K562 (cell line): ENCODE measurements around the gene FNDC1. TPM values are rescaled to one million over a fixed set of nuclear protein-coding genes. Genes with fewer than 3 reads are reported as not detected.

Experiments
- ATAC-seq: fragments of 200-7000 bp; cut with Tn5 transposase; 3 replicates; pipeline ENCODE4 v1.9.1; 2020; ENCODE audit warnings: moderate library complexity
- BruUV-seq: library from RNA; stranded (reverse); fragments of 400-500 nt; replicated peaks from 2 replicates; lab custom pipeline; 2021; lab: Mats Ljungman, UMichigan
- CTCF ChIA-PET: fragments of 300-600 bp; formaldehyde crosslinking; extraction: SDS; loops from one replicate; lab custom pipeline; 2021; ENCODE audit warnings: low intra/inter-chr PET ratio; lab: Yijun Ruan, JAX
- POLR2A ChIA-PET: fragments of 300-600, 350-650 bp; sonication (Branson Sonifier 250); formaldehyde crosslinking; extraction: SDS; loops from one replicate; lab custom pipeline; 2021; ENCODE audit warnings: antibody characterized with exemption, inconsistent platforms; lab: Yijun Ruan, JAX
- DNase-seq, 4 experiments: peaks; one replicate each; pipeline versions ENCODE4 v3.0.0 to v3.0.0-alpha.2; 2011 to 2018; ENCODE audit warnings: low spot score in 3 of 4, mixed read lengths in 3 of 4; ENCODE audit errors: extremely low read depth in 1 of 4
- FAIRE-seq: peaks from 2 replicates; lab custom pipeline; 2011; peaks lifted over from hg19 to GRCh38; lab: Jason Lieb, UNC
- H2AFZ ChIP-seq: 2 replicates; pipeline ENCODE4 v1.6.0; 2011; ENCODE audit warnings: low read depth, low read length, control low read depth, inconsistent platforms
- H3K27ac ChIP-seq: fragments of 200-600 bp; 3 replicates; pipeline ENCODE4 v1.8.0; 2011; ENCODE audit warnings: low read depth, mild to moderate bottlenecking, control low read depth, inconsistent platforms, low read length, moderate library complexity, mixed read lengths; ENCODE audit errors: extremely low read depth
- H3K27me3 ChIP-seq, 2 experiments: fragments of 300-600 bp in 1 of 2; 2 replicates in 1 of 2; 3 replicates in 1 of 2; pipeline versions ENCODE4 v1.6.0 to v1.8.0; 2011; ENCODE audit warnings: inconsistent platforms in 2 of 2, low read length in 2 of 2, mild to moderate bottlenecking in 1 of 2, mixed read lengths in 1 of 2, moderate library complexity in 1 of 2; ENCODE audit not compliant: control insufficient read depth in 2 of 2, insufficient read depth in 2 of 2
- H3K36me3 ChIP-seq: fragments of 300-600 bp; 3 replicates; pipeline ENCODE4 v1.8.0; 2011; ENCODE audit warnings: mild to moderate bottlenecking, low read length, inconsistent platforms; ENCODE audit not compliant: control insufficient read depth, insufficient read depth
- H3K4me1 ChIP-seq, 2 experiments: fragments of 200-600 bp in 1 of 2; replicated peaks in 1 of 2; 2 replicates in 1 of 2; 3 replicates in 1 of 2; pipeline versions ENCODE4 v1.5.1 to v1.8.0; 2011; ENCODE audit warnings: inconsistent platforms in 2 of 2, low read length in 2 of 2, mild to moderate bottlenecking in 1 of 2, mixed read lengths in 1 of 2, moderate library complexity in 1 of 2; ENCODE audit not compliant: control insufficient read depth in 2 of 2, insufficient read depth in 2 of 2
- H3K4me2 ChIP-seq: 2 replicates; pipeline ENCODE4 v1.6.1; 2011; ENCODE audit warnings: low read length, control low read depth, inconsistent platforms, mixed read lengths; ENCODE audit not compliant: insufficient read depth
- H3K4me3 ChIP-seq: fragments of 200-600 bp; sonication (generic), shearing (Covaris generic); 2 replicates; pipeline ENCODE4 v1.5.1; 2016; ENCODE audit warnings: control low read depth, inconsistent platforms
- H3K79me2 ChIP-seq: fragments of 200-600 bp; 3 replicates; pipeline ENCODE4 v1.8.0; 2011; ENCODE audit warnings: low read length, inconsistent platforms; ENCODE audit not compliant: control insufficient read depth, insufficient read depth
- H3K9ac ChIP-seq, 2 experiments: 2 replicates each; pipeline versions ENCODE4 v1.6.0 to v1.6.1; 2011; ENCODE audit warnings: low read depth in 2 of 2, low read length in 2 of 2, control low read depth in 1 of 2, inconsistent platforms in 1 of 2, mild to moderate bottlenecking in 1 of 2, mixed read lengths in 1 of 2; ENCODE audit not compliant: insufficient read depth in 1 of 2
- H3K9me1 ChIP-seq: one replicate; pipeline ENCODE4 v1.6.0; 2011; ENCODE audit warnings: inconsistent platforms, mild to moderate bottlenecking, low read length, moderate library complexity; ENCODE audit not compliant: control insufficient read depth, insufficient read depth
- H3K9me3 ChIP-seq: replicated peaks from 2 replicates; pipeline ENCODE4 v1.5.1; 2011; ENCODE audit warnings: low read depth, low read length, inconsistent platforms; ENCODE audit not compliant: control insufficient read depth, insufficient read depth
- H4K20me1 ChIP-seq: replicated peaks from 2 replicates; pipeline ENCODE4 v1.6.1; 2011; ENCODE audit warnings: low read length, inconsistent platforms, mixed read lengths; ENCODE audit not compliant: control insufficient read depth, insufficient read depth
- CBFB ChIP-seq: sonication (generic); formaldehyde crosslinking; IDR thresholded peaks from 2 replicates; pipeline ENCODE4 v1.4.0; 2020; ENCODE audit warnings: mild to moderate bottlenecking, missing genetic modification reagents
- KHSRP ChIP-seq: fragments of 450-650 bp; IDR thresholded peaks from 2 replicates; pipeline ENCODE4 v1.6.1; 2017
- MED1 ChIP-seq: sonication (generic); formaldehyde crosslinking; IDR thresholded peaks from 2 replicates; pipeline ENCODE4 v1.8.1; 2023; ENCODE audit warnings: missing genetic modification reagents, borderline replicate concordance
- NFIX ChIP-seq: fragments of 250-450 bp; sonication (Bioruptor Pico); IDR thresholded peaks from 2 replicates; pipeline ENCODE4 v1.4.0; 2020; ENCODE audit warnings: low read depth, mild to moderate bottlenecking, moderate library complexity
- U2AF1 ChIP-seq: fragments of 200-400 bp; formaldehyde crosslinking; optimal IDR thresholded peaks from 2 replicates; pipeline ENCODE3; 2017; ENCODE audit warnings: mild to moderate bottlenecking, low read depth, low read length, moderate library complexity
- ZNF507 ChIP-seq: conservative IDR thresholded peaks from 2 replicates; pipeline ENCODE4 v1.6.1; 2017; ENCODE audit warnings: missing genetic modification characterization, missing compliant biosample characterization
- WGBS: fragments of 100-300 bp; shearing (Covaris generic); methylation state at CpG from one replicate; pipeline ENCODE4 v1.1.6; 2016; ENCODE audit warnings: low coverage, mixed read lengths; ENCODE audit not compliant: insufficient coverage; ENCODE audit errors: missing lambda C conversion rate; 5-methylcytosine and 5-hydroxymethylcytosine counted together
- in situ Hi-C: fragments of 300-500 bp; cut with MboI; formaldehyde crosslinking; loops from 4 replicates; pipeline ENCODE4 v1.15.0; 2018; ENCODE audit warnings: inconsistent platforms, mixed read lengths
- intact Hi-C: fragments of 100-400 bp; cut with micrococcal nuclease; formaldehyde crosslinking; loops from 2 replicates; pipeline ENCODE4 v1.14.2; 2022
- polyA plus RNA-seq, 8 experiments: library from polyadenylated mRNA; depleted of rRNA in 4 of 8; stranded (reverse) in 5 of 8; unstranded in 3 of 8; fragments of >200 nt; fragmentation: Nextera tagmentation in 2 of 8; fragmentation: Illumina TruSeq in 1 of 8; extraction: Ambion mirVana in 2 of 8; extraction: Trizol in 1 of 8; gene quantifications; 2 replicates each; pipeline versions ENCODE4 v1.2.1 to v1.2.3, GENCODE V29; 2011 to 2014; ENCODE audit warnings: inconsistent platforms in 1 of 8, missing spikeins in 1 of 8
- total RNA-seq, 7 experiments: library from RNA; depleted of rRNA in 6 of 7; stranded (reverse); fragments of >200 nt in 6 of 7; fragmentation: Illumina TruSeq in 2 of 7; extraction: Trizol in 2 of 7; gene quantifications; 2 replicates each; pipeline versions ENCODE4 v1.2.1 to v1.2.3, GENCODE V29; 2011 to 2021; ENCODE audit warnings: low replicate concordance in 1 of 7
- TF ChIP-seq, protein P1 (sequence below): fragments of 200-800 bp; sonication (Bioruptor generic); IDR thresholded peaks from 2 replicates; pipeline ENCODE4 v1.6.1; 2017; ENCODE audit warnings: missing genetic modification characterization, missing compliant biosample characterization
- TF ChIP-seq, protein P2 (sequence below): IDR thresholded peaks from 2 replicates; pipeline ENCODE4 v1.6.1; 2011; ENCODE audit warnings: borderline replicate concordance, low read depth, mild to moderate bottlenecking, moderate library complexity, low read length; ENCODE audit not compliant: insufficient read depth, poor library complexity, severe bottlenecking
- TF ChIP-seq, protein P3 (sequence below): fragments of 250-450 bp; sonication (Bioruptor Pico); IDR thresholded peaks from 2 replicates; pipeline ENCODE4 v1.4.0; 2020

The FNDC1 gene
- total and polyA plus RNA-seq, 9 of the 15 experiments (the other 6 are each of a cell fraction or from before 2014, with no cell fraction given): not detected

DNA sequence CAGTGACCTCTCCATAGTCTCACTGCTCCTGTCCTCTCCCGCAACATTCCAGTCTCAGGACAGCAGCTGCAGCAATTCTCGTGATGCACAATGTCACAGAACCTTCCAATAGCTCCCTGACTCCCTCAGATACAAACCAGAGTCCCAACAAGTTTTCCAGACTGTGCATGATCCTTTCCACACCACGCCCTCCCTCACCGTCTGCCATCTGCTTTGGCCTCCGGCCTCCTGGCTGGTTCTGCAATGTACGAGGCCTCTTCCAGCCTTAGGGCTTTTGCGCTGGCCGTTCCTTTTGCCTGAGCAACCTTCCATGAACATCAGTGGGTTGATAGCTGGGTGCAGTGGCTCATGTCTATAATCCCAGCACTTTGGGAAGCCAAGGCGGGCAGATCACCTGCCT lies 9.6 kb downstream of the FNDC1 start:
- ChIA-PET CTCF (no interaction called here), POLR2A (interaction anchor here (0.6 kb wide), 1 partner anchor 10 kb away, joined by 3 read pairs; no protein-coding TSS in a partner anchor)
- no peak overlapping the region for H3K27ac ChIP-seq
- no peaks in the 10 kb centered on the region for H4K20me1 ChIP-seq
- no peaks in the 10 kb centered on the region for H3K9me1 ChIP-seq
- no peak for DNase-seq
- H3K27me3 ChIP-seq: peaks cover 20 to 38% of the 10 kb centered on the region in 2 experiments
- BruUV-seq: no TSS peak
- FAIRE-seq: no peak
- WGBS: 2% methylated on average over 9 of the region's 9 CpGs
- TF ChIP-seq CBFB (no peak), MED1 (no peak), KHSRP (no peak), ZNF507 (tag) (no peak), NFIX (CRISPR knock-in tag) (no peak), U2AF1 (no peak)
- TF ChIP-seq, protein P1, sequence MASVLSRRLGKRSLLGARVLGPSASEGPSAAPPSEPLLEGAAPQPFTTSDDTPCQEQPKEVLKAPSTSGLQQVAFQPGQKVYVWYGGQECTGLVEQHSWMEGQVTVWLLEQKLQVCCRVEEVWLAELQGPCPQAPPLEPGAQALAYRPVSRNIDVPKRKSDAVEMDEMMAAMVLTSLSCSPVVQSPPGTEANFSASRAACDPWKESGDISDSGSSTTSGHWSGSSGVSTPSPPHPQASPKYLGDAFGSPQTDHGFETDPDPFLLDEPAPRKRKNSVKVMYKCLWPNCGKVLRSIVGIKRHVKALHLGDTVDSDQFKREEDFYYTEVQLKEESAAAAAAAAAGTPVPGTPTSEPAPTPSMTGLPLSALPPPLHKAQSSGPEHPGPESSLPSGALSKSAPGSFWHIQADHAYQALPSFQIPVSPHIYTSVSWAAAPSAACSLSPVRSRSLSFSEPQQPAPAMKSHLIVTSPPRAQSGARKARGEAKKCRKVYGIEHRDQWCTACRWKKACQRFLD (CRISPR knock-in tag): no peak
- TF ChIP-seq, protein P2, sequence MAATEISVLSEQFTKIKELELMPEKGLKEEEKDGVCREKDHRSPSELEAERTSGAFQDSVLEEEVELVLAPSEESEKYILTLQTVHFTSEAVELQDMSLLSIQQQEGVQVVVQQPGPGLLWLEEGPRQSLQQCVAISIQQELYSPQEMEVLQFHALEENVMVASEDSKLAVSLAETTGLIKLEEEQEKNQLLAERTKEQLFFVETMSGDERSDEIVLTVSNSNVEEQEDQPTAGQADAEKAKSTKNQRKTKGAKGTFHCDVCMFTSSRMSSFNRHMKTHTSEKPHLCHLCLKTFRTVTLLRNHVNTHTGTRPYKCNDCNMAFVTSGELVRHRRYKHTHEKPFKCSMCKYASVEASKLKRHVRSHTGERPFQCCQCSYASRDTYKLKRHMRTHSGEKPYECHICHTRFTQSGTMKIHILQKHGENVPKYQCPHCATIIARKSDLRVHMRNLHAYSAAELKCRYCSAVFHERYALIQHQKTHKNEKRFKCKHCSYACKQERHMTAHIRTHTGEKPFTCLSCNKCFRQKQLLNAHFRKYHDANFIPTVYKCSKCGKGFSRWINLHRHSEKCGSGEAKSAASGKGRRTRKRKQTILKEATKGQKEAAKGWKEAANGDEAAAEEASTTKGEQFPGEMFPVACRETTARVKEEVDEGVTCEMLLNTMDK: no peak
- TF ChIP-seq, protein P3, sequence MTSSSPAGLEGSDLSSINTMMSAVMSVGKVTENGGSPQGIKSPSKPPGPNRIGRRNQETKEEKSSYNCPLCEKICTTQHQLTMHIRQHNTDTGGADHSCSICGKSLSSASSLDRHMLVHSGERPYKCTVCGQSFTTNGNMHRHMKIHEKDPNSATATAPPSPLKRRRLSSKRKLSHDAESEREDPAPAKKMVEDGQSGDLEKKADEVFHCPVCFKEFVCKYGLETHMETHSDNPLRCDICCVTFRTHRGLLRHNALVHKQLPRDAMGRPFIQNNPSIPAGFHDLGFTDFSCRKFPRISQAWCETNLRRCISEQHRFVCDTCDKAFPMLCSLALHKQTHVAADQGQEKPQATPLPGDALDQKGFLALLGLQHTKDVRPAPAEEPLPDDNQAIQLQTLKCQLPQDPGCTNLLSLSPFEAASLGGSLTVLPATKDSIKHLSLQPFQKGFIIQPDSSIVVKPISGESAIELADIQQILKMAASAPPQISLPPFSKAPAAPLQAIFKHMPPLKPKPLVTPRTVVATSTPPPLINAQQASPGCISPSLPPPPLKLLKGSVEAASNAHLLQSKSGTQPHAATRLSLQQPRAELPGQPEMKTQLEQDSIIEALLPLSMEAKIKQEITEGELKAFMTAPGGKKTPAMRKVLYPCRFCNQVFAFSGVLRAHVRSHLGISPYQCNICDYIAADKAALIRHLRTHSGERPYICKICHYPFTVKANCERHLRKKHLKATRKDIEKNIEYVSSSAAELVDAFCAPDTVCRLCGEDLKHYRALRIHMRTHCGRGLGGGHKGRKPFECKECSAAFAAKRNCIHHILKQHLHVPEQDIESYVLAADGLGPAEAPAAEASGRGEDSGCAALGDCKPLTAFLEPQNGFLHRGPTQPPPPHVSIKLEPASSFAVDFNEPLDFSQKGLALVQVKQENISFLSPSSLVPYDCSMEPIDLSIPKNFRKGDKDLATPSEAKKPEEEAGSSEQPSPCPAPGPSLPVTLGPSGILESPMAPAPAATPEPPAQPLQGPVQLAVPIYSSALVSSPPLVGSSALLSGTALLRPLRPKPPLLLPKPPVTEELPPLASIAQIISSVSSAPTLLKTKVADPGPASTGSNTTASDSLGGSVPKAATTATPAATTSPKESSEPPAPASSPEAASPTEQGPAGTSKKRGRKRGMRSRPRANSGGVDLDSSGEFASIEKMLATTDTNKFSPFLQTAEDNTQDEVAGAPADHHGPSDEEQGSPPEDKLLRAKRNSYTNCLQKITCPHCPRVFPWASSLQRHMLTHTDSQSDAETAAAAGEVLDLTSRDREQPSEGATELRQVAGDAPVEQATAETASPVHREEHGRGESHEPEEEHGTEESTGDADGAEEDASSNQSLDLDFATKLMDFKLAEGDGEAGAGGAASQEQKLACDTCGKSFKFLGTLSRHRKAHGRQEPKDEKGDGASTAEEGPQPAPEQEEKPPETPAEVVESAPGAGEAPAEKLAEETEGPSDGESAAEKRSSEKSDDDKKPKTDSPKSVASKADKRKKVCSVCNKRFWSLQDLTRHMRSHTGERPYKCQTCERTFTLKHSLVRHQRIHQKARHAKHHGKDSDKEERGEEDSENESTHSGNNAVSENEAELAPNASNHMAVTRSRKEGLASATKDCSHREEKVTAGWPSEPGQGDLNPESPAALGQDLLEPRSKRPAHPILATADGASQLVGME: no peak
- no peak overlapping the region for H3K4me3 ChIP-seq
- intact Hi-C loops: no loop called here
- ATAC-seq: no peak
- no peak overlapping the region for H2AFZ ChIP-seq
- no peaks in the 10 kb centered on the region for H3K36me3 ChIP-seq
- in situ Hi-C loops: no loop called here
- H3K9ac ChIP-seq: no peak overlapping the region
- H3K4me2 ChIP-seq: no peak overlapping the region
- no peaks in the 10 kb centered on the region for H3K79me2 ChIP-seq
- H3K4me1 ChIP-seq: no peaks in the 10 kb centered on the region
- no peaks in the 10 kb centered on the region for H3K9me3 ChIP-seq
